Right renal pelvis (tissue), 4 donors: ENCODE data around the gene RPL19. TPM values are rescaled to one million over a fixed set of nuclear protein-coding genes. Genes with fewer than 3 reads are reported as not detected.
A peak's percentile ranks its signal among the peaks of the same experiment; 100 is the strongest.
"Not testable (repeated sequence)": the region's sequence is repeated elsewhere in the genome, so short reads cannot be mapped to it uniquely, and the experiment has no call there.

Source experiments
- DNase-seq, 4 donors: peaks; one replicate each; pipeline ENCODE4 v3.0.0-alpha.2; 2013; ENCODE audit warnings: low read depth in 4 of 4, low spot score in 3 of 4, missing footprints in 1 of 4
- polyA plus RNA-seq, 4 donors: library from polyadenylated mRNA; unstranded; fragments of 120-200 nt; gene quantifications; one replicate each; pipeline ENCODE4 v1.2.1, GENCODE V29; 2013; ENCODE audit not compliant: insufficient read length in 4 of 4

Gene RPL19
- polyA plus RNA-seq: 1,000 to 10,000 TPM; 1,889 to 2,269 (median 1,968) TPM

- peak in 2 of 4 donors; percentile 85 to 92 for DNase-seq
Observed at GRCh38 chr17:39200070-39200879, at the start of gene RPL19. Gene RPL19, plus strand, starts transcription at chr17:39200283. Its CDS starts 62 bp downstream, at chr17:39200345.

GRCh38 chr17:39150795-39151149 is 49.3 kb upstream of the RPL19 start:
- no peak for DNase-seq

GRCh38 chr17:39151150-39151942 is 48.7 kb upstream of the RPL19 start, which contains the start of gene PLXDC1:
Gene PLXDC1, minus strand, starts transcription at chr17:39151637. Its CDS starts 200 bp downstream, at chr17:39151437.
- DNase-seq: no peak

GRCh38 chr17:39151943-39152818 is 47.9 kb upstream of the RPL19 start:
- no peak for DNase-seq

- DNase-seq: peak; percentile 85 to 87 (median 86)
Observed at GRCh38 chr17:39153599-39154051, 46.5 kb upstream of the RPL19 start.

DNA sequence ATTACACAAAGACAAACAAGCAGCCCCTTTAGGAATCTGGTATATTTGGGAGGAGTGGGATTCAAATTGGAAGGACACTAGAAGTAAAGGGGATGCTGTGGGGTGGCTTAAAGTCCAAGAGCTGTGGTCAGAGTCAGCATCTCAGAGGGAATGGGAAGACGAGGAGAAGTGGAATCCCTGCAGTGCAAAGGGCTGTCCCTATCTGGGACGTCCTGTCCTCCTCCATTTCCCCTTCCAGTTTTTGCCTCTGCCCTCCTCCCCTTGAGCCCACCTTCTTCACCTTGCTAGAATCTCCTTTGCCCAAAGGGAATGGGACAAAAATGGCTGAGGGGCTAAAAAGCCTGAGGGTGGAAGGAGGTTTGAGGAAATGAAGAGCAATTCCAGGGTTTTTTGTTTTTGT is 44.4 kb upstream of the RPL19 start:
- no peak for DNase-seq

GRCh38 chr17:39156491-39156890 is 43.6 kb upstream of the RPL19 start:
- no peak for DNase-seq

GRCh38 chr17:39158623-39159022 is 41.5 kb upstream of the RPL19 start:
- DNase-seq: no peak

DNA sequence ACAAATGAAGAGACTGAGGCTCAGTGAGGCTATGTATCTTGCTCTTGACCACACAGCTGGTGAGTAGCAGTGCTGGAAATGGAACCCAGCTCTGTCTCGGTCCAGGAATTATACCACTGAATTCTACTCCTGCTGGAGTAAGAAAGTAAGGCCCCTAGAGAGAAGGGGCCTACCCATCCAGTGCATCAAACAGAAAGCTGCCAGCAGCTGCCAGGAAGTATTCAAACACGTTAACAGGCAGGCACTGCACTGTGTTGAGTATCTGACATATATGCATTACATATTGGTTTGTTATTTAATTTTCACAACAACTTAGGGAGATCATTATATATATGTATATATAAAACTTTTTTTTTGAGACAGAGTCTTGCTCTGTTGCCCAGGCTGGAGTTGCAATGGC is 38.1 kb upstream of the RPL19 start:
- no peak for DNase-seq

- peak; percentile 70 to 85 (median 82) for DNase-seq
Observed at GRCh38 chr17:39164675-39165143, 35.4 kb upstream of the RPL19 start.

GRCh38 chr17:39165178-39165840 is 34.8 kb upstream of the RPL19 start:
- DNase-seq: no peak

DNA sequence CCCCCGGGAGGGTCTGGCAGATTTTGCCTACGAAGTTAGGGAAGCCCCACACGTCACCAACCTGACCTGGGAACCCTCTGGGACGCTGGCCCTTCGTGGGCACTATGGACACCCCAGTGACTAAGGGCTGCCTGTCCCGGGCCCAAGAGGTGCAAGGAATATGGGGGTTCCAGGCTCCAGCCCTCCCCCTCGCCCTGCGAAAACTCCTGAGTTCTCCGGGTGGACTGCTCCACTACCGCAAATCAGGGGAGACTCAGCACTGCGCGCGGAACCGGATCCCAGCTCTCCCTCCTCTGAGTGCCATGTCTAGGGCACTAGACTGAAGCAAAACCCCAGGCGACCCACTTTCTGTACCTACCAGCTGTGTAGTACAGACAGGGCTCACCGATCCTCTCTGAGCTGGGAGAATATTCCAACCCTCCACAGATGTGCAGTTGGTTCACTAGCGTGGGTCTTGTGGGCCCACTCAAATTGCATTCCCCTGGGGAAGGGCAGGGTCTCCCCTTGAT is 34.2 kb upstream of the RPL19 start, which contains the start of gene ARL5C:
ARL5C (minus strand) TSS at position 321 of the 509 bp plus-strand sequence. CDS start 401 bp downstream, outside the sequence.
- no peak for DNase-seq

DNA sequence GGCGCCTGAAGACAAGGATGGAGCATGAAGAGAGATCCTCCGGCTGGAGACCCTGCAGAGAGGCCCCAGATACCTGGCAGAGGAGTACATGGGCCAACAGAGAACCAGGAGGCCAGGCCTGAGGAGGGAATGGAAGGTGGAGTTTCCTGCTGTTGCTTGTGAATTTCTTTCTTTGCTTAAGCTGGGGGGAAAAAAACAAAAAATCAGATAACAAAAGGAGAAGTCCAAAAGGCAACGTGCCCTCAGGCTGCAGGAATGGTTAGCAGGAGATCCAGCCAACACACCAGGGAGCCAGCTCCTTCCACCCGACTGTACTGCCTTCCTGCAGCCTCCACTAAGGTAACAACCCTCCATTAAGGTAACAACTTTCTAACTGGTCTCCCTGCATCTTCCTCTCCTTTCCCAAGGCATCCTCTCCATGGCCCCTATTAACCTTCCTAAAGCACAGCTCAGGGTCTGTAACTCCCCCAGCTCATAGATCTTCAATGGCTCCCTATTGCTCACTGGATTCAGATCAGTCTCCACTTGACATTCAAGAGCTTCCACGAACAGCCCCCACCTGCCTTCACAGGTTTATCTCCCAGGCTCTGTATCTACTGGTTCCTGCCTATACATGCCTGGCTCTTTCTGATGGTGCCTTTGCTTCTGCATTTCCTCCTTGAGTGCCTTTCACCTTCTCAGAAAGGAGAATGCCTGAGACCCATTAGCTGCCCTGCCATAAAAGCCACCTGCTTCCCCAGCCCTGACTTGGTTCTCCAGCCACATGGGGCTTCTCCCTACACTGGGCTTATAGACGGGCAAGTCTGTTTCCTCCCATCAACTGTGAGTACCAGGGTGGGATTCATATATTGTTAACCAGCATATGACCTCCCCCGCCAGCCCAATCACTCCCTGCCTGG is 33.4 kb upstream of the RPL19 start:
- no peak for DNase-seq

DNA sequence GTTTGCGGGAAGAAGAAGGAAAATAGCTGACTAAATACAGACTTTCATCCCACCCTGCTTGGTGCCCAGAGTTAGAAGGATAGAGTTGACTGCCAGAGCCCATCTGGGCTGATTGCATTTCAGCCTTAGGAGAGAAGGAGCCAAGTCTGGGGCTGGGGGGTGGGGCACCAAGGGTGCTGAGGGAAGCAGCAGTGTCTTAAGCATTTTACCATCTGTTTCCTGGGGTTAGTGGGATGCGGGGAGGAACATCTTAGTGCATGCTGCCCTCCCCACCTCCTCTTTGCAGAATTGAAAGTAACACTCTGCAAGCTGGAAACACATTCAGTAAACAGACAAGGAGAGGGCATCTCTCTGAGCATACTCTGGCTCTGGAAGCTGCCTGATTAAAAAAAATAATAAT is 32.6 kb upstream of the RPL19 start:
- DNase-seq: no peak

DNA sequence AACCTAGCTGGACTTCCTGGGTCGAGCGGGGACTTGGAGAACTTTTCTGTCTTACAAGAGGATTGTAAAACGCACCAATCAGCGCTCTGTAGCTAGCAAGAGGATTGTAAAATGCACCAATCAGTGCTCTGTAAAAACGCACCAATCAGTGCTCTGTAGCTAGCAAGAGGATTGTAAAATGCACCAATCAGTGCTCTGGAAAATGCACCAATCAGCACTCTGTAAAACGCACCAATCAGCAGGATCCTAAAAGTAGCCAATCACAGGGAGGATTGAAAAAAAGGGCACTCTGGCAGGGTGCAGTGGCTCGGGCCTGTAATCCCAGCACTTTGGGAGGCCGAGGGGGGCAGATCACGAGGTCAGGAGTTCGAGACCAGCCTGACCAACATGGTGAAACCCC is 31.6 kb upstream of the RPL19 start:
- not testable (repeated sequence) for DNase-seq

DNA sequence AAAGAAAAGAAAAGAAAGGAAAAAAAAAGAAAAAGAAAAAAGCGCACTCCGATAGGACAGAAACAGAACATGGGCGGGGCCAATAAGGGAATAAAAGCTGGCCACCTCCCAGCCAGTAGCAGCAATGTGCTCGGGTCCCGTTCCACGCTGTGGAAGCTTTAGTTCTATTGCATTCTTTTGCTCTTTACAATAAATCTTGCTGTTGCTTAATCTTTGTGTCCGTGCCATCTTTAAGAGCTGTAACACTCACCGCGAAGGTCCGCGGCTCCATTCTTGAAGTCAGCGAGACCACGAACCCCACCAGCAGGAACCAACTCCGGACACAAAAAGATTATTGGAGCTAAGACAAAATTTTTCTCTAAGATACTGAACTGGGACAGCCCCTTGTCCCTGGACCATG is 31.0 kb upstream of the RPL19 start:
- DNase-seq: no peak

DNA sequence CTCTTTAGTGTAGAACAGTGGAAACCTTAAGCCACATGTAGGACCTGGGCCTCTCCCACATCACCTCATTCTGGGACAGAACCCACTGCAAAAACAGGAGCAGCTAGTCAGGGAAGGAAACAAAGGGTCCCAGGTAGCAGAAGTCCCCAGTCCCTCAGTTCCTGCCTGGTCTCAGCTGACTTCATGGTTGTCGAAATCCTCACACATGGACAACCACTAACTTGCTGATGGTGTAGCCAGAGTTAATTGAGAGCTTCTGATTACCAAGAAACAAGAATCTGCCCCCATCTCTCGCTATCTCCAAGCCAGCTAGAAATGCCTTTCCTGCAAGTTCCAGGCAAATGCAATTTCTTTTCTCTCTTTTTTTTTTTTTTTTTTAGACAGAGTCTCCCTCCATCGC is 30.6 kb upstream of the RPL19 start:
- no peak for DNase-seq

- no peak for DNase-seq
Observed at GRCh38 chr17:39170109-39170508, 30.0 kb upstream of the RPL19 start.

GRCh38 chr17:39170558-39170957 is 29.5 kb upstream of the RPL19 start:
- DNase-seq: no peak
